Activated naive CD4-positive, alpha-beta T cell treated with anti-CD3 and anti-CD28 coated beads, Interleukin-2, amount 50 U/mL, for 24 hours (primary cell): ENCODE measurements around the gene SPAG8.

ENCODE experiments used
- H3K27ac Mint-ChIP-seq: one replicate; pipeline ENCODE4 v1.8.0; 2021; ENCODE audit warnings: mild to moderate bottlenecking, mixed read lengths
- H3K27me3 Mint-ChIP-seq: one replicate; pipeline ENCODE4 v1.8.0; 2021; ENCODE audit warnings: mixed read lengths
- H3K36me3 Mint-ChIP-seq: one replicate; pipeline ENCODE4 v1.8.0; 2021; ENCODE audit warnings: mixed read lengths
- H3K4me1 Mint-ChIP-seq: one replicate; pipeline ENCODE4 v1.8.0; 2021; ENCODE audit warnings: mixed read lengths
- H3K4me3 Mint-ChIP-seq: one replicate; pipeline ENCODE4 v1.8.0; 2021; ENCODE audit warnings: mild to moderate bottlenecking, mixed read lengths
- H3K9me3 Mint-ChIP-seq: one replicate; pipeline ENCODE4 v1.8.0; 2021; ENCODE audit warnings: mixed read lengths

The SPAG8 gene

GRCh38 chr9:35812025-35812602 is at the start of gene SPAG8:
SPAG8 (minus strand) TSS chr9:35812262; CDS start chr9:35812147, 115 bp downstream.
- Mint-ChIP-seq H3K27me3 (no peaks in the 10 kb centered on the region), H3K36me3 (no peaks in the 10 kb centered on the region), H3K27ac (peak within 1 kb of the TSS; percentile 96), H3K9me3 (no peaks in the 10 kb centered on the region), H3K4me3 (peak within 1 kb of the TSS; percentile 87), H3K4me1 (peaks cover 33% of the 10 kb centered on the region)

- Mint-ChIP-seq H3K4me3 (no peak overlapping the region), H3K9me3 (no peaks in the 10 kb centered on the region), H3K27me3 (peaks cover 4% of the 10 kb centered on the region), H3K4me1 (peaks cover 6% of the 10 kb centered on the region), H3K36me3 (no peaks in the 10 kb centered on the region), H3K27ac (no peak overlapping the region)
These were observed 49.3 kb upstream of the SPAG8 start for GRCh38 chr9:35861161-35861897.

GRCh38 chr9:35859990-35860339 is 47.9 kb upstream of the SPAG8 start:
- H3K4me1 Mint-ChIP-seq = peaks cover 6% of the 10 kb centered on the region

GRCh38 chr9:35859310-35859989 is 47.4 kb upstream of the SPAG8 start:
- peaks cover 6% of the 10 kb centered on the region for H3K4me1 Mint-ChIP-seq
- peaks cover 1% of the 10 kb centered on the region for H3K27me3 Mint-ChIP-seq
- no peak overlapping the region for H3K4me3 Mint-ChIP-seq
- H3K27ac Mint-ChIP-seq = no peak overlapping the region
- H3K36me3 Mint-ChIP-seq = no peaks in the 10 kb centered on the region
- H3K9me3 Mint-ChIP-seq = no peaks in the 10 kb centered on the region

More at GRCh38 chr9:35859990-35860339, 47.9 kb upstream of the SPAG8 start:
- no peak overlapping the region for H3K4me3 Mint-ChIP-seq
- no peak overlapping the region for H3K27ac Mint-ChIP-seq
- H3K9me3 Mint-ChIP-seq = no peaks in the 10 kb centered on the region
- no peaks in the 10 kb centered on the region for H3K36me3 Mint-ChIP-seq
- peaks cover 1% of the 10 kb centered on the region for H3K27me3 Mint-ChIP-seq

- Mint-ChIP-seq H3K4me3 (no peak overlapping the region), H3K9me3 (no peaks in the 10 kb centered on the region), H3K27ac (no peak overlapping the region), H3K36me3 (no peaks in the 10 kb centered on the region), H3K4me1 (peaks cover 6% of the 10 kb centered on the region), H3K27me3 (peaks cover 1% of the 10 kb centered on the region)
These were observed 46.4 kb upstream of the SPAG8 start for GRCh38 chr9:35858458-35858857.

- Mint-ChIP-seq H3K36me3 (no peaks in the 10 kb centered on the region), H3K27ac (no peak overlapping the region), H3K27me3 (no peaks in the 10 kb centered on the region), H3K4me1 (peaks cover 6% of the 10 kb centered on the region), H3K4me3 (no peak overlapping the region), H3K9me3 (no peaks in the 10 kb centered on the region)
These were observed 44.8 kb upstream of the SPAG8 start for GRCh38 chr9:35856882-35857281.

- no peaks in the 10 kb centered on the region for H3K36me3 Mint-ChIP-seq
- no peak overlapping the region for H3K4me3 Mint-ChIP-seq
- H3K9me3 Mint-ChIP-seq = no peaks in the 10 kb centered on the region
- peaks cover 6% of the 10 kb centered on the region for H3K4me1 Mint-ChIP-seq
- H3K27me3 Mint-ChIP-seq = no peaks in the 10 kb centered on the region
- no peak overlapping the region for H3K27ac Mint-ChIP-seq
These were observed 44.1 kb upstream of the SPAG8 start for GRCh38 chr9:35856206-35856605.

- H3K27me3 Mint-ChIP-seq = no peaks in the 10 kb centered on the region
- no peaks in the 10 kb centered on the region for H3K36me3 Mint-ChIP-seq
- H3K4me1 Mint-ChIP-seq = peaks cover 6% of the 10 kb centered on the region
- no peak overlapping the region for H3K4me3 Mint-ChIP-seq
- H3K9me3 Mint-ChIP-seq = no peaks in the 10 kb centered on the region
- no peak overlapping the region for H3K27ac Mint-ChIP-seq
These were observed 42.2 kb upstream of the SPAG8 start for GRCh38 chr9:35854091-35854762.

- no peaks in the 10 kb centered on the region for H3K9me3 Mint-ChIP-seq
- H3K4me3 Mint-ChIP-seq = no peak overlapping the region
- H3K4me1 Mint-ChIP-seq = no peaks in the 10 kb centered on the region
- H3K36me3 Mint-ChIP-seq = no peaks in the 10 kb centered on the region
- no peaks in the 10 kb centered on the region for H3K27me3 Mint-ChIP-seq
- no peak overlapping the region for H3K27ac Mint-ChIP-seq
These were observed 41.1 kb upstream of the SPAG8 start for GRCh38 chr9:35852876-35853865.

- no peaks in the 10 kb centered on the region for H3K36me3 Mint-ChIP-seq
- no peaks in the 10 kb centered on the region for H3K9me3 Mint-ChIP-seq
- no peak overlapping the region for H3K4me3 Mint-ChIP-seq
- H3K27ac Mint-ChIP-seq = no peak overlapping the region
- no peaks in the 10 kb centered on the region for H3K4me1 Mint-ChIP-seq
- no peaks in the 10 kb centered on the region for H3K27me3 Mint-ChIP-seq
These were observed 40.3 kb upstream of the SPAG8 start for GRCh38 chr9:35852267-35852815.

GRCh38 chr9:35847792-35848572 is 35.9 kb upstream of the SPAG8 start:
- no peak overlapping the region for H3K27ac Mint-ChIP-seq
- H3K27me3 Mint-ChIP-seq = no peaks in the 10 kb centered on the region
- no peaks in the 10 kb centered on the region for H3K9me3 Mint-ChIP-seq
- peaks cover 24% of the 10 kb centered on the region for H3K4me1 Mint-ChIP-seq
- no peak overlapping the region for H3K4me3 Mint-ChIP-seq
- H3K36me3 Mint-ChIP-seq = no peaks in the 10 kb centered on the region

GRCh38 chr9:35845824-35846771 is 34.0 kb upstream of the SPAG8 start:
- H3K27ac Mint-ChIP-seq = peak overlapping the region; percentile 57
- H3K36me3 Mint-ChIP-seq = no peaks in the 10 kb centered on the region
- H3K27me3 Mint-ChIP-seq = no peaks in the 10 kb centered on the region
- H3K4me3 Mint-ChIP-seq = peak overlapping the region; percentile 51
- H3K9me3 Mint-ChIP-seq = no peaks in the 10 kb centered on the region
- H3K4me1 Mint-ChIP-seq = peaks cover 24% of the 10 kb centered on the region

- Mint-ChIP-seq H3K9me3 (no peaks in the 10 kb centered on the region), H3K27me3 (no peaks in the 10 kb centered on the region), H3K4me3 (no peak overlapping the region), H3K4me1 (peaks cover 24% of the 10 kb centered on the region), H3K36me3 (no peaks in the 10 kb centered on the region), H3K27ac (no peak overlapping the region)
These were observed 32.7 kb upstream of the SPAG8 start for GRCh38 chr9:35844628-35845270.
